Stomach (tissue), 9 donors: ENCODE data around the gene ARPC1A. TPM values are rescaled to one million over a fixed set of nuclear protein-coding genes. Genes with fewer than 3 reads are reported as not detected.

ENCODE experiments used
- DNase-seq, 2 donors: peaks; one replicate each; pipeline versions ENCODE4 v3.0.0 to v3.0.0-alpha.2; 2013 to 2019
- H3K27ac ChIP-seq, 5 donors: fragments of 200-600 bp in 4 of 5; sonication (generic) in 4 of 5; one replicate each; pipeline ENCODE4 v1.5.1; 2013 to 2019; ENCODE audit warnings: mild to moderate bottlenecking in 1 of 5, moderate library complexity in 1 of 5
- H3K27me3 ChIP-seq, 3 donors: fragments of 200-600 bp; sonication (generic); one replicate each; pipeline ENCODE4 v1.5.1; 2017 to 2019; ENCODE audit warnings: mixed run types in 1 of 3
- H3K36me3 ChIP-seq, 4 donors: fragments of 200-600 bp; sonication (generic); 1 replicate in 3 of 4; 2 replicates in 1 of 4; pipeline ENCODE4 v1.5.1; 2016 to 2019
- H3K4me1 ChIP-seq, 4 donors: fragments of 200-600 bp; sonication (generic); one replicate each; pipeline ENCODE4 v1.5.1; 2016 to 2019
- H3K4me3 ChIP-seq, 4 donors: fragments of 200-600 bp; sonication (generic) in 3 of 4; one replicate each; pipeline ENCODE4 v1.5.1; 2016 to 2019; ENCODE audit warnings: mild to moderate bottlenecking in 1 of 4
- H3K9me3 ChIP-seq, 4 donors: fragments of 200-600 bp; sonication (generic); one replicate each; pipeline ENCODE4 v1.5.1; 2016 to 2019
- CTCF ChIP-seq, 7 experiments: fragments of 450-650 bp in 4 of 7; fragments of 200-600 bp in 3 of 7; sonication (generic) in 3 of 7; IDR thresholded peaks; one replicate each; pipeline ENCODE4 v1.5.1; 2016 to 2019; ENCODE audit warnings: antibody characterized with exemption in 7 of 7, control low read depth in 2 of 7, mild to moderate bottlenecking in 1 of 7
- EP300 ChIP-seq: sonication (generic); formaldehyde crosslinking; IDR thresholded peaks from one replicate; pipeline ENCODE4 v1.6.1; 2017; ENCODE audit warnings: antibody characterized with exemption
- POLR2A ChIP-seq, 4 donors: fragments of 450-650 bp; IDR thresholded peaks; one replicate each; pipeline ENCODE4 v1.6.1; 2016; ENCODE audit warnings: antibody characterized with exemption in 4 of 4, control low read depth in 2 of 4, mild to moderate bottlenecking in 1 of 4, moderate library complexity in 1 of 4
- POLR2AphosphoS5 ChIP-seq, 3 donors: sonication (generic); formaldehyde crosslinking; IDR thresholded peaks; one replicate each; pipeline ENCODE4 v1.6.1; 2016; ENCODE audit warnings: antibody characterized with exemption in 3 of 3
- WGBS, 5 donors: extraction: QIAGEN DNeasy Blood & Tissue Kit in 3 of 5; methylation state at CpG; one replicate each; pipeline versions ENCODE4 v1.1.5 to v1.1.7; 2013 to 2018; 5-methylcytosine and 5-hydroxymethylcytosine counted together
- intact Hi-C: fragments of 100-400 bp; cut with DNase I; formaldehyde crosslinking; loops from one replicate; pipeline ENCODE4 v1.15.1; 2023; ENCODE audit warnings: low total_unique reads
- polyA plus RNA-seq, 3 donors: library from polyadenylated mRNA; stranded (reverse); fragments of 200-250 nt; gene quantifications; one replicate each; pipeline ENCODE4 v1.2.3, GENCODE V29; 2013
- total RNA-seq, 5 donors: library from RNA; depleted of rRNA; stranded (reverse); fragments of >200 nt; gene quantifications; one replicate each; pipeline versions ENCODE4 v1.1.0 to v1.2.3, GENCODE V29; 2014 to 2016
- donor health status: healthy with polysubstance abuse.
- donor health status: Bipolar disorder and iron deficiency.
- donor health status: healthy.

ARPC1A gene
- total and polyA plus RNA-seq, 8 donors, result 93.3 to 344 (median 142) TPM

- peak; percentile 23 for TF ChIP-seq EP300
- peak in 1 of 3 donors; percentile 1 for TF ChIP-seq POLR2AphosphoS5 (IDR thresholded peaks at IDR 0.05)
- TF ChIP-seq CTCF (IDR thresholded peaks at IDR 0.05), result no peak
- no peaks in the 10 kb centered on the region for H3K27me3 ChIP-seq
- peaks cover 24 to 61% (median 56%) of the 10 kb centered on the region in 4 donors for H3K4me1 ChIP-seq
- DNase-seq, result peak; percentile 40 to 75
- H3K9me3 ChIP-seq, result no peaks in the 10 kb centered on the region
- peaks cover 27 to 52% (median 50%) of the 10 kb centered on the region in 4 donors for H3K36me3 ChIP-seq
- peak overlapping the region; percentile 70 to 99 (median 78) for H3K4me3 ChIP-seq
- H3K27ac ChIP-seq, result peak overlapping the region; percentile 96 to 100 (median 97)
- 0 to 1% (median 0%) methylated on average over 27 to 28 of the region's 28 CpGs for WGBS, 5 donors
- intact Hi-C loops, result no loop called here
Observed at GRCh38 chr7:99407872-99408378, 82.2 kb downstream of the ARPC1A start.

- peak within 1 kb of the TSS; percentile 96 to 100 (median 97) for H3K27ac ChIP-seq
- intact Hi-C loops, result no loop called here
- peaks cover 24 to 61% (median 56%) of the 10 kb centered on the region in 4 donors for H3K4me1 ChIP-seq
- H3K36me3 ChIP-seq, result peaks cover 27 to 52% (median 50%) of the 10 kb centered on the region in 4 donors
- H3K9me3 ChIP-seq, result no peaks in the 10 kb centered on the region
- no peaks in the 10 kb centered on the region for H3K27me3 ChIP-seq
- H3K4me3 ChIP-seq, result peak within 1 kb of the TSS; percentile 70 to 99 (median 78)
- TF ChIP-seq CTCF (IDR thresholded peaks at IDR 0.05) (peak in 1 of 7 experiments; percentile 21), POLR2A (IDR thresholded peaks at IDR 0.05) (peak in 2 of 4 donors; percentile 59 to 87), EP300 (no peak), POLR2AphosphoS5 (IDR thresholded peaks at IDR 0.05) (peak; percentile 89 to 97 (median 92))
- peak; percentile 92 to 98 for DNase-seq
- 0 to 1% (median 0%) methylated on average over 19 to 72 of the region's 72 CpGs for WGBS, 5 donors
Observed at GRCh38 chr7:99408379-99409191, 82.9 kb downstream of the ARPC1A start, which contains the start of the genes BUD31 and PDAP1. BUD31 (plus strand) TSS chr7:99408969; CDS start chr7:99411093, 2,124 bp downstream. PDAP1 (minus strand) TSS chr7:99408597; CDS start chr7:99408548, 49 bp downstream.

- TF ChIP-seq EP300, result no peak
- TF ChIP-seq POLR2AphosphoS5 (IDR thresholded peaks at IDR 0.05), result no peak
- TF ChIP-seq POLR2A (IDR thresholded peaks at IDR 0.05), result no peak
- TF ChIP-seq CTCF (IDR thresholded peaks at IDR 0.05), result no peak
- H3K9me3 ChIP-seq, result no peaks in the 10 kb centered on the region
- DNase-seq, result peak in 1 of 2 donors; percentile 44
- 0 to 1% (median 0%) methylated on average over 18 of the region's 18 CpGs for WGBS, 5 donors
- peak overlapping the region; percentile 96 to 100 (median 97) for H3K27ac ChIP-seq
- H3K4me3 ChIP-seq, result peak overlapping the region; percentile 70 to 99 (median 78)
- H3K4me1 ChIP-seq, result peaks cover 24 to 57% (median 54%) of the 10 kb centered on the region in 4 donors
- intact Hi-C loops, result no loop called here
- peaks cover 27 to 52% (median 50%) of the 10 kb centered on the region in 4 donors for H3K36me3 ChIP-seq
- H3K27me3 ChIP-seq, result no peaks in the 10 kb centered on the region
Observed at GRCh38 chr7:99409192-99409572, 83.5 kb downstream of the ARPC1A start.

- Histone ChIP-seq H3K4me3 (peak overlapping the region; percentile 70 to 99 (median 78)), H3K9me3 (no peaks in the 10 kb centered on the region), H3K4me1 (peaks cover 24 to 50% (median 48%) of the 10 kb centered on the region in 4 donors), H3K36me3 (peaks cover 28 to 52% (median 50%) of the 10 kb centered on the region in 4 donors), H3K27ac (peak overlapping the region in 4 of 5 donors; percentile 96 to 99 (median 96)), H3K27me3 (no peaks in the 10 kb centered on the region)
- 20 to 38% (median 34%) methylated on average over 3 of the region's 3 CpGs for WGBS, 5 donors
- intact Hi-C loops, result no loop called here
- no peak for TF ChIP-seq CTCF (IDR thresholded peaks at IDR 0.05)
- TF ChIP-seq EP300, result no peak
- no peak for TF ChIP-seq POLR2AphosphoS5 (IDR thresholded peaks at IDR 0.05)
- TF ChIP-seq POLR2A (IDR thresholded peaks at IDR 0.05), result no peak
- DNase-seq, result peak in 1 of 2 donors; percentile 41
Observed at GRCh38 chr7:99409806-99410205, 84.1 kb downstream of the ARPC1A start.
